GM20431 (cell line): ENCODE results near the gene TMEM62.
"Not testable (repeated sequence)": the region's sequence is repeated elsewhere in the genome, so short reads cannot be mapped to it uniquely, and the experiment has no call there.

Source experiments
- in situ Hi-C: fragments of 300-500 bp; cut with MseI, MboI; formaldehyde crosslinking; loops from one replicate; pipeline ENCODE4 v1.15.0; 2020; ENCODE audit warnings: low sequenced_read_pairs; ENCODE audit not compliant: unreplicated experiment

Gene TMEM62

GRCh38 chr15:43225201-43225949, 92.0 kb downstream of the TMEM62 start:
- in situ Hi-C loops, result no loop called here

DNA sequence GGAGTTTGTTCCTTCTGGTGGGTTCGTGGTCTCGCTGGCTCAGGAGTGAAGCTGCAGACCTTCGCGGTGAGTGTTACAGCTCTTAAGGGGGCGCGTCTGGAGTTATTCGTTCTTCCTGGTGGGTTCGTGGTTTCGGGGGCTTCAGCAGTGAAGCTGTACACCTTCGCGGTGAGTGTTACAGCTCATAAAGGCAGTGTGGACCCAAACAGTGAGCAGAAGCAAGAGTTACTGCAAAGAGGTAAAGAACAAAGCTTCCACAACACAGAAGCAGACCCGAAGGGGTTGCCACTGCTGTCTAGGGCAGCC, 92.5 kb downstream of the TMEM62 start:
- in situ Hi-C loops, result not testable (repeated sequence)

GRCh38 chr15:43226436-43227305, 93.3 kb downstream of the TMEM62 start:
- in situ Hi-C loops, result no loop called here

- in situ Hi-C loops, result no loop called here
Measured at GRCh38 chr15:43229977-43230376, 96.6 kb downstream of the TMEM62 start.

- in situ Hi-C loops, result no loop called here
Measured at GRCh38 chr15:43230640-43231115, 97.3 kb downstream of the TMEM62 start.

GRCh38 chr15:43232289-43232874, 99.0 kb downstream of the TMEM62 start:
- in situ Hi-C loops, result no loop called here
